Bronchial epithelial cell (primary cell): ENCODE data around the gene SMC4. TPM values are rescaled to one million over a fixed set of nuclear protein-coding genes. Genes with fewer than 3 reads are reported as not detected.

Source experiments
- DNase-seq: peaks from one replicate; pipeline ENCODE4 v3.0.0-alpha.2; 2010; ENCODE audit warnings: low read depth
- FAIRE-seq: peaks from 2 replicates; lab custom pipeline; 2011; peaks lifted over from hg19 to GRCh38; lab: Jason Lieb, UNC
- H3K27me3 ChIP-seq: 2 replicates; pipeline ENCODE4 v1.5.1; 2011; ENCODE audit warnings: low read length; ENCODE audit not compliant: control insufficient read depth, insufficient read depth
- H3K36me3 ChIP-seq: 2 replicates; pipeline ENCODE4 v1.5.1; 2011; ENCODE audit warnings: low read length; ENCODE audit not compliant: control insufficient read depth, insufficient read depth
- H3K4me3 ChIP-seq: 2 replicates; pipeline ENCODE4 v1.5.1; 2011; ENCODE audit warnings: mild to moderate bottlenecking, low read depth, low read length, control low read depth
- CTCF ChIP-seq: IDR thresholded peaks from 2 replicates; pipeline ENCODE4 v1.5.1; 2011; ENCODE audit warnings: mild to moderate bottlenecking, moderate library complexity, low read length, control low read depth, inconsistent platforms; ENCODE audit not compliant: insufficient read depth, severe bottlenecking
- total RNA-seq: library from RNA; depleted of rRNA; stranded (reverse); fragments of >200 nt; gene quantifications from 2 replicates; pipeline ENCODE4 v1.2.1, GENCODE V29; 2014

SMC4 gene
- total RNA-seq, 1 donor from 2014 or later: 12.1 TPM

GRCh38 chr3:160481856-160482255 is 82.4 kb downstream of the SMC4 start:
- H3K27me3 ChIP-seq: no peaks in the 10 kb centered on the region
- FAIRE-seq: no peak
- no peak overlapping the region for H3K4me3 ChIP-seq
- H3K36me3 ChIP-seq: no peaks in the 10 kb centered on the region
- no peak for TF ChIP-seq CTCF
- DNase-seq: no peak

GRCh38 chr3:160482796-160483195 is 83.3 kb downstream of the SMC4 start:
- no peak for FAIRE-seq

More at GRCh38 chr3:160482796-160483195, 83.3 kb downstream of the SMC4 start:
- Histone ChIP-seq H3K36me3 (no peaks in the 10 kb centered on the region), H3K27me3 (no peaks in the 10 kb centered on the region), H3K4me3 (no peak overlapping the region)
- DNase-seq: no peak
- TF ChIP-seq CTCF: no peak

Other genes starting within 250 kb of the SMC4 start
- gene C3orf80, start 174.2 kb upstream of the SMC4 start, total RNA-seq: 0.13 TPM in 1 of 2 replicates, not detected in the other
- gene IFT80, start 425 bp upstream of the SMC4 start, total RNA-seq: 16.5 and 16.8 TPM in 2 replicates
- gene TRIM59, start 50.1 kb downstream of the SMC4 start, total RNA-seq: 5.8 and 6.5 TPM in 2 replicates
- 39.5 and 51.7 TPM in 2 replicates for gene KPNA4, start 165.9 kb downstream of the SMC4 start, total RNA-seq